ENCODE data around the gene ANKRD50.

Gene ANKRD50

DNA sequence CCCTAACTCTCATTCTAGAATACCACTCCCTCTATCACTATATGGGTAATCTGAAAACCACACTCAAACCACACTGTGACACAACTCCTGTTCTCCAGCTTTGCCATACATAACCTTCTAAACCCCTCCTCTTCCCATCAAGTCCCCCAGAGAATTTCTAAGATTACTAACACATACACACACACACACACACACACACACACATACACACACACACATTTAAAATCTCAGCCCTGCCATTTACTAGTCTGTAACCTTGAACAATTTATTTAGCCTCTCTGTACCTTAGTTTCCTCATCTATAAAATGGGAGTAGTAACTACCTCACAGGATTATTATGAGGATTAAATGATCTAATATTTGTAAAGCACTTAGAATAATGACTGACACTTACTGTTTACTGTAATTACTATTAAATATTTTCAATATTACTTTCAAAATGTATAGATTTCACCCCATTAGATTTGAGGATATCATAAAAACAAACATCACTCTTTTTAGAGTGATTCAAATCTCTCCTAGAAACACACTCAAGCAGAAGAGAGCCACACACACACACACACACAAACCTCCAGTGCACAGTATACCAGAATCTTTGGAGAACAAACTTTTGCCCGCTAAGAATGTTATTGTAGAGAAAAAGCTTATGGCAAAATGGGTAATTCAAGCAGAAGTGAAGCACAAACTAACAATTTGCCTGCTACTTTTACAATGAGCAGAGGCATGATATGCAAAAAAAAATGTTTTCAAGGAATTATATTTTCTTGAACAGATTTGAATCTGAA, 3.8 kb downstream of the ANKRD50 start:
- no peak for DNase-seq (ENCODE audit: low read depth in 2 of 2)

- no peak for DNase-seq (ENCODE audit: low read depth in 2 of 2)
Observed at GRCh38 chr4:124705393-124705792, 7.1 kb downstream of the ANKRD50 start.

DNA sequence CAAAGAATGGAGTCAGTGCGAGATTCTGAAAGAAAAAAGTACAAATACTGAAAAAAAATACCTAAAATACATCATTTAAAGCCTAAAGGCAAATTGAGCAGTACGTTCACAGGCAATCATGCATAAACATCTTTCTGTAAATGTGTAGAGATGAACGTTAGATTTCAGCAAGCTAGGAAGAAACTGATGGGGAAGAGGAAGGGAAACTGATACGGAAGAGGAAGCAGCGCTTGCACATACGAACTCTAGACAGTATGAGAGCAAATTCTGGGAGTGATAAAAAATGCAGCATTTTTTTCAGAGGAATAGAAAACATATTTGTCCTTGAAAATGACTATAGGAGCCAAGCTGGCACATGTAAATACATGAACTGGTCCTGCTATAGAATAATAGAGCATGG, 9.4 kb downstream of the ANKRD50 start:
- DNase-seq (ENCODE audit: low read depth in 2 of 2): no peak

GRCh38 chr4:124697441-124697840, 15.1 kb downstream of the ANKRD50 start:
- no peak for DNase-seq (ENCODE audit: low read depth in 2 of 2)

DNA sequence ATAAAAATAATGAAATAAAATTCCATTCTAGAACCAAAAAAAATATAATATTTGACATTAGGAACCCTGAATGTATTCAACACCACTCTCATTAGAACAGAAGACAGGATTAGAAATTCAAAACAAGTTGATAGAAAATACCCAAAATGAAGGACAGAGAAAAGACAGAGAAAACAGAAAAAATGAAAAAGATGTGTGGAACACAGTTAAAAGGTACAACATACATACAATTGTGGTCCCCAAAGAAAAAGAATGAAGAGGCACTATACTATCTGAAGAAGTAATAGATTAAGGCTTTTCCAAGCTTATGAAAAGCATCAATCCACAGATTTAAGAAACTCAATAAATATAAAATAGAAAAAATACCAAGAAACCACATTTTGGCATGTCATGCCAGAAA, 16.4 kb downstream of the ANKRD50 start:
- no peak for DNase-seq (ENCODE audit: low read depth in 2 of 2)

GRCh38 chr4:124694946-124695598, 17.5 kb downstream of the ANKRD50 start:
- no peak for DNase-seq (ENCODE audit: low read depth in 2 of 2)

GRCh38 chr4:124694306-124694705, 18.2 kb downstream of the ANKRD50 start:
- no peak for DNase-seq (ENCODE audit: low read depth in 2 of 2)

DNA sequence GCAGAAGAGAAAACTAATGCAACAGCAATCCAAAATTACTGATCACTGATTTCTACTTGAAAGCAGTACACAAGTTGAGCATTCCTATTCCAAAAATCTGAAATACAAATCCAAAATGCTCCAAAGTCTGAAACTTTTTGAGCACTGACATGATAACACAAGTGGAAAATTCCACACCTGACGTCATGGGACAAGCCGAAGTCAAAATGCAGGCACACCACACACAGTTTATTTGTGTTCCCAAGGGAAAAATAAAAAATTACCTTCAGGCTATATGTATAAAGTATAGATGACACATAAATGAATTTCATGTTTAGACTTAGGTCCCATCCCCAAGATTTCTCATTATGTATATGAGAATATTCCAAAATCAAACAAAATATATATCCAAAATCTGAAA, 20.7 kb downstream of the ANKRD50 start:
- DNase-seq (ENCODE audit: low read depth in 2 of 2): no peak

GRCh38 chr4:124686279-124686678, 26.3 kb downstream of the ANKRD50 start:
- no peak for DNase-seq (ENCODE audit: low read depth in 2 of 2)

- no peak for DNase-seq (ENCODE audit: low read depth in 2 of 2)
Observed at GRCh38 chr4:124685851-124686250, 26.7 kb downstream of the ANKRD50 start.

DNA sequence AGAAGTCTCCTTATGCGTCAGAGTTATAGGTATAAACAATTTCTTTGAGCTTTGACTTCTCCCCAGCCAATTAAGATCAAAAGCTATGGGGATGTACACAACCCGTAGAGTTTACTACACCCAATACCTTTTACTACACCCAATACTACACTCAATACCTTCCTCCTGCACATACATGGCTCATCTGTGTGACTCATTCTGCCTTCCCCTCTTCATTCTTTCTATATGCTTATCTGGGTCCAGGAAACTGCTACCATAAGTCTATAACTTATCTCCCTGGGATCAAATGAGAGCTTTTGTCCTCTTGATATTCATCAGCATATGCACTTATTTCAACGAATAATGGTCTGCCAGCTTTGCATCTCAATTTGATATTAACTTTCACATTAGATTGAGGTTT, 28.2 kb downstream of the ANKRD50 start:
- no peak for DNase-seq (ENCODE audit: low read depth in 2 of 2)

DNA sequence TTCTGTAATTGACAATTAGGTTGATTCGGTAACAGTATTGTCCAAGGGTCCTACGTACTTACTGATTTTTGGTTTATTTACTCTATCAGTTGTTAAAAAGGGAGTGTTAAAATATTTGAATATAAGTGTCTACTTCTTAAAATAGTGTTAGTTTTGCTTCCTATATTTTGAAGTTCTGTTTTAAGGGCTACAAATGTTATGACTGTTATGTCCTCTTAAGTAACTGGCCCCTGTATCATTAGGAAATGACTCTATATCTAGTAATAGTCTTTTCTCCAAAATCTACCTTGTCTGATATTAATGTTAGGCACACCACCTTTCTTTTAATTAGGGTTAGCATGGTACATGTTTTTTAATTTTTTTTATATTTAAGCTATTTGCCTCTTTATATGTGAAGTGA, 30.1 kb downstream of the ANKRD50 start:
- no peak for DNase-seq (ENCODE audit: low read depth in 2 of 2)

- DNase-seq (ENCODE audit: low read depth in 2 of 2): no peak
Observed at GRCh38 chr4:124666496-124666895, 46.0 kb downstream of the ANKRD50 start.

DNA sequence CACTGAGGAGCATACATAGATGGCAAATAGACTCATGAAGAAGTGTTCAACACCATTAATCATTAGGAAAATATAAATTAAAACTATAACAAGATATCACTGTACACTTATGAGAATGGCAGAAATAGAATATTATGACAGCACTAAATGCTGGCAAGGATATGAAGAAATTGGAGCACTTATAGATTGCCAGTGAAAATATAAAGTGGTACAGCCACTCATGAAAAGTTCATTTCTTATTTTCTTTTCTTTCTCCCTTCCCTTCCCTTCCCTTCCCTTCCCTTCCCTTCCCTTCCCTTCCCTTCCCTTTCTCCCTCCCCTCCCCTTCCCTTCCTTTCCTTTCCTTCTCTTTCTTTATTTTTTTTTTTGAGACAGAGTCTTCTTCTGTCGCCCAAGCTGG, 53.7 kb downstream of the ANKRD50 start:
- no peak for DNase-seq (ENCODE audit: low read depth in 2 of 2)

DNA sequence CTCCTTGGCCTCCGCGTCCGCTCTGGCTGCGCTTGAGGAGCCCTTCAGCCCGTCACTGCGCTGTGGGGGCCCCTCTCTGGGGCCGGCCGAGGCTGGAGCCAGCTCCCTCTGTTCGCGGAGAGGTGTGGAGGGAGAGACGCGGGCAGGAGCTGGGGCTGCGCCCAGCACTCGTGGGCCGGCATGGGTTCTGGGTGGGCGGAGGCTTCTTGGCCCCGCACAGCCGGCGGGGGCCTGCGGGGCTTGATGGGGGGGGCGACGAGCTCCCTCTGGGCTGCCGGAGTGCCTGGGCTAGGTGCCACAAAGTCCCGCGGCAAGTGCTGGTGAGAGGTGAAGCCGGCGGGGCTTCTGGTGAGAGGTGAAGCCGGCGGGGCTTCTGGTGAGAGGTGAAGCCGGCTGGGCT, 61.9 kb downstream of the ANKRD50 start:
- DNase-seq (ENCODE audit: low read depth in 2 of 2): no peak

DNA sequence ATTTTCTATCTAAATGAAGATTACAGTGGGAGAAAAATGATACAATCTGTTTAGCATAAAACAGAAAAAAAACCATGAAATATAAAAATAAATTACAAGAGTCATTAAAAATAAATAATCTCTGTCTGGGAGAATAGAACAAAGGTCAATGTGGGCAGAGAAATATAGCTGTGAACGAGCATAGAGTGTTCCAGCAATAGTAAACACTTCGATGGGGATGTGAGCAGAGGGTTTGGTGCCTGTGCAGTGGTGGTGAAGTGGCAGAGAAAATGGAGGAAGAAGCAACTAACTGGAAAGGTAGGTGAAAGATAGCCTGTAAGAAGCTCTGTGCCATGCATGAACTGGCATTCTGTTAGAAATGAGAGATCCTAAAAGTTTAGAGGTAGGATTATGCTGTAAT, 64.9 kb downstream of the ANKRD50 start:
- DNase-seq (ENCODE audit: low read depth in 2 of 2): no peak

GRCh38 chr4:124644621-124645020, 67.9 kb downstream of the ANKRD50 start:
- no peak for DNase-seq (ENCODE audit: low read depth in 2 of 2)

- DNase-seq (ENCODE audit: low read depth in 2 of 2): no peak
Observed at GRCh38 chr4:124642846-124643245, 69.7 kb downstream of the ANKRD50 start.

DNA sequence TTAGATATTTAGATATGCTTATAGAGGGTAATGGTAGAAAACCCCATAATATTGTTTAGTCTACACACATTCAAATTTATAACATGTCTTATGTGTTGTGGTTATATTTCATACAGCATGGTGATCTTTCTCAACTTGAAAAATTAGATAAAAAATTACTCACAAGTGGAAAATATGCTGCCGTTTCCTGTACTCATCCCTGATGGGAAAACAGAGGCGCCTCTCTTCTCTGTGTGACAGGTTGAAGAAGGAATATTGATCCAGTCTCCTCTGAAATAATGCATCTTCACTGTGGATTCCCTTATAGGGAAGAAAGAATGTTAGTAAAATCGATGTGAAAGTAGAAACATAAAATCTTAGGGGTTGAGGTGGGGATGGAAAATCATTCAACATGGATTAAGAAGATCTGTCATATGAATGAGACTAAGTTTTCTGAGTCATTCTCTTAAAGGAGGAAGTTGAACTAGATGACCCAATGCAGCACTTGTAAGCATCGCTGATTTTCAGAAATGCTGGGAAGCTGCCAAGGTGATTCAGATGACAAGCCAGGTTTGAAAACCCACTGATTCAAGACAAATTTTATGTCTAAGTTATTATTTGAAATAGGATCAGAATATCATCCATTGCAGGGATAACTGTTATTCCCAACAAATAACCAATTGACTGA, 70.7 kb downstream of the ANKRD50 start:
- no peak for DNase-seq (ENCODE audit: low read depth in 2 of 2)

DNA sequence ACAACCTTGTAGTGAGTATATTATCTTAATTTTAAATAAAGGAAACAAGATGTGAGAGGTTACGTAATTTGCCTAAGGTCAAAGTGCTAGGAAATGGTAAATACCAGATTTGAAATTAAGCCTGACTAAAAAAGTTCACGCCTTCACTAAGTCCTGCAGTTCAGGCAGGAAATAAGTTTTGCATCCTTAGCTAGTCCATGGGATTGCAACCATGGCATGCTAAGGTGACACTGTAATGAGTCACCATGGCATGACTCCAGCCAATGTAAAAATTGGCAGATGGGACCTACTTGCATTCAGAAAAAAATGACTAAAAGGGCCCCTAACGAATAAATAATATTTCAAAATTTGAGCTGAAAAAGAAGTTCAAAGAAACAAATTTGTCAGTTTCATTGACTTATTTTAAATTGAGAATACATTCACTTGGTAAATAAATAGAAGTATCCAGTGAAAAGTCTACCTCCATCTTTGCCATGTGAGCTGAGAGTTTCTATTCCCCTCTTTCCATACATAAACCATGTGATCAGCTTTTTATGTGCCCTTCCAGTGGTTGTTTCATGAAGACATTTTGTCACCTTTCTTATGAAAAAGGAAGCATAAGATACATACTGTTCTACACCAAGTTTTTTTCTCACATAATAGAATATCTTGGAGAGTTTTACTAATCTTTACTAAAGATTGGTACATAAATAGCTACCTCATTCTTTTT, 72.4 kb downstream of the ANKRD50 start:
- DNase-seq (ENCODE audit: low read depth in 2 of 2): no peak

GRCh38 chr4:124637321-124637720, 75.2 kb downstream of the ANKRD50 start:
- no peak for DNase-seq (ENCODE audit: low read depth in 2 of 2)

- no peak for DNase-seq (ENCODE audit: low read depth in 2 of 2)
Observed at GRCh38 chr4:124636788-124637187, 75.7 kb downstream of the ANKRD50 start.

All from activated CD8-positive, alpha-beta memory T cell treated with anti-CD3 and anti-CD28 coated beads for 4 hours (primary cell).